ENCODE measurements around the gene COX7B2.

COX7B2 gene

GRCh38 chr4:46946919-46947536 lies 38.0 kb upstream of the COX7B2 start:
- Histone ChIP-seq H3K36me3 (ENCODE audit: insufficient read depth, low read length) (no peaks in the 10 kb centered on the region), H3K9me2 (replicated peaks; ENCODE audit: low read depth, low read length) (no peaks in the 10 kb centered on the region), H2AFZ (ENCODE audit: low read length) (no peak overlapping the region), H3K27me3 (ENCODE audit: insufficient read depth, low read length, poor library complexity, severe bottlenecking) (no peaks in the 10 kb centered on the region), H3K4me1 (ENCODE audit: insufficient read depth, low read length, poor library complexity, severe bottlenecking) (no peaks in the 10 kb centered on the region), H3F3A (ENCODE audit: low read depth) (no peaks in the 10 kb centered on the region), H3K9ac (ENCODE audit: low read depth, low read length, poor library complexity, severe bottlenecking) (no peak overlapping the region), H3K4me2 (ENCODE audit: low read depth, low read length, poor library complexity, severe bottlenecking) (no peak overlapping the region), H3K4me3 (ENCODE audit: low read length, poor library complexity, severe bottlenecking) (no peak overlapping the region), H4K20me1 (ENCODE audit: insufficient read depth, low read length, poor library complexity, severe bottlenecking) (no peaks in the 10 kb centered on the region), H3K9me3 (ENCODE audit: insufficient read depth, low read depth, low read length) (no peaks in the 10 kb centered on the region), H3K79me2 (ENCODE audit: insufficient read depth, low read length) (no peaks in the 10 kb centered on the region)
- TF ChIP-seq CTCF (conservative IDR thresholded peaks at IDR 0.05; ENCODE audit: low read length), result no peak
- TF ChIP-seq EZH2phosphoT487 (IDR thresholded peaks at IDR 0.05; ENCODE audit: borderline replicate concordance), result no peak

GRCh38 chr4:46945062-46945461 lies 36.0 kb upstream of the COX7B2 start:
- no peaks in the 10 kb centered on the region for H3K27me3 ChIP-seq (ENCODE audit: insufficient read depth, low read length, poor library complexity, severe bottlenecking)
- no peaks in the 10 kb centered on the region for H3K79me2 ChIP-seq (ENCODE audit: insufficient read depth, low read length)
- H3K4me2 ChIP-seq (ENCODE audit: low read depth, low read length, poor library complexity, severe bottlenecking), result no peak overlapping the region
- H4K20me1 ChIP-seq (ENCODE audit: insufficient read depth, low read length, poor library complexity, severe bottlenecking), result no peaks in the 10 kb centered on the region
- H3K9ac ChIP-seq (ENCODE audit: low read depth, low read length, poor library complexity, severe bottlenecking), result no peak overlapping the region
- H3K9me2 ChIP-seq (replicated peaks; ENCODE audit: low read depth, low read length), result no peaks in the 10 kb centered on the region
- TF ChIP-seq EZH2phosphoT487 (IDR thresholded peaks at IDR 0.05; ENCODE audit: borderline replicate concordance), result no peak
- no peak for TF ChIP-seq CTCF (conservative IDR thresholded peaks at IDR 0.05; ENCODE audit: low read length)
- no peaks in the 10 kb centered on the region for H3F3A ChIP-seq (ENCODE audit: low read depth)
- no peak overlapping the region for H3K4me3 ChIP-seq (ENCODE audit: low read length, poor library complexity, severe bottlenecking)
- H3K36me3 ChIP-seq (ENCODE audit: insufficient read depth, low read length), result no peaks in the 10 kb centered on the region
- no peaks in the 10 kb centered on the region for H3K9me3 ChIP-seq (ENCODE audit: insufficient read depth, low read depth, low read length)
- H3K4me1 ChIP-seq (ENCODE audit: insufficient read depth, low read length, poor library complexity, severe bottlenecking), result no peaks in the 10 kb centered on the region
- no peak overlapping the region for H2AFZ ChIP-seq (ENCODE audit: low read length)

- H2AFZ ChIP-seq (ENCODE audit: low read length), result no peak overlapping the region
- H3K4me2 ChIP-seq (ENCODE audit: low read depth, low read length, poor library complexity, severe bottlenecking), result no peak overlapping the region
- H3K9me2 ChIP-seq (replicated peaks; ENCODE audit: low read depth, low read length), result no peaks in the 10 kb centered on the region
- H3K27me3 ChIP-seq (ENCODE audit: insufficient read depth, low read length, poor library complexity, severe bottlenecking), result no peaks in the 10 kb centered on the region
- H3K9me3 ChIP-seq (ENCODE audit: insufficient read depth, low read depth, low read length), result no peaks in the 10 kb centered on the region
- no peaks in the 10 kb centered on the region for H3K36me3 ChIP-seq (ENCODE audit: insufficient read depth, low read length)
- H3K9ac ChIP-seq (ENCODE audit: low read depth, low read length, poor library complexity, severe bottlenecking), result no peak overlapping the region
- TF ChIP-seq CTCF (conservative IDR thresholded peaks at IDR 0.05; ENCODE audit: low read length) (no peak), EZH2phosphoT487 (IDR thresholded peaks at IDR 0.05; ENCODE audit: borderline replicate concordance) (no peak)
- H3K79me2 ChIP-seq (ENCODE audit: insufficient read depth, low read length), result no peaks in the 10 kb centered on the region
- no peaks in the 10 kb centered on the region for H4K20me1 ChIP-seq (ENCODE audit: insufficient read depth, low read length, poor library complexity, severe bottlenecking)
- H3F3A ChIP-seq (ENCODE audit: low read depth), result no peaks in the 10 kb centered on the region
- H3K4me3 ChIP-seq (ENCODE audit: low read length, poor library complexity, severe bottlenecking), result no peak overlapping the region
- H3K4me1 ChIP-seq (ENCODE audit: insufficient read depth, low read length, poor library complexity, severe bottlenecking), result no peaks in the 10 kb centered on the region
Observed at GRCh38 chr4:46944345-46944744, 35.3 kb upstream of the COX7B2 start.
